ENCODE results near the gene ATP2B3. TPM values are rescaled to one million over a fixed set of nuclear protein-coding genes. Genes with fewer than 3 reads are reported as not detected.

ATP2B3 gene
- total RNA-seq, 4 donors from 2014 or later, result not detected

DNA sequence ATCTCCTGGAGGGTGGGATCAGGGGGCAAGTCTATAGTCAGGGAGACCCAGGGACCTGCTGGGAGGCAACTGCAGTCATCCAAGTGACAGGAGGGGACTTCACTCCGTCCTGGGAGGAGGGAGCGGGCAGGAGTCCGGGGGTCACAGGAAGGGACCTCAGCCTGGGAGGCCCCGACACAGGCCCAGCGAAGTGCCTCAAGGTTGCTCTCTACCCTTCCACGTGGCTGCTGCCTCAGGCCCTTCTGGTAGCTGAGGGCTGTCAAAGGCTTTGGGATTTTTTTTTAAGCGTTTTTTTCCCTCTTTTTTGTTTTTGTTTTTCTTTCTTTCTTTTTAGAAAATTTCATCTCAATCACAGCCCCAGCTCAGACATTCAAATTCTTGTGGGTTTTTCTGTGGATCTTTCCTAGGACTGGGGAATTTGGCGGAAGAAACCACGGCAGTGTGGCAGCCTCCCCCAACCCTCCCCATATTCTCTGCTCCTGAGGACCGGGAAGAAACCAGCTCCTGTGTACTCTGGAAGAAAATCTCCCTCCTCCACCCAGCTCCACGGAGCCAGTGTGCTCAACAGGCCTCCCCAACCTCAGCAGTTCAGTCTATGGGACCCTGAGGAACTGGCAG lies 45.7 kb upstream of the ATP2B3 start:
- Histone ChIP-seq H3K9me3 (no peaks in the 10 kb centered on the region), H3K27me3 (no peaks in the 10 kb centered on the region), H3K36me3 (no peaks in the 10 kb centered on the region), H3K4me1 (peaks cover 0 to 9% of the 10 kb centered on the region in 2 donors), H3K27ac (no peak overlapping the region), H3K4me3 (no peak overlapping the region)
- DNase-seq (no peak), ATAC-seq (no peak)
- TF ChIP-seq, protein P1, sequence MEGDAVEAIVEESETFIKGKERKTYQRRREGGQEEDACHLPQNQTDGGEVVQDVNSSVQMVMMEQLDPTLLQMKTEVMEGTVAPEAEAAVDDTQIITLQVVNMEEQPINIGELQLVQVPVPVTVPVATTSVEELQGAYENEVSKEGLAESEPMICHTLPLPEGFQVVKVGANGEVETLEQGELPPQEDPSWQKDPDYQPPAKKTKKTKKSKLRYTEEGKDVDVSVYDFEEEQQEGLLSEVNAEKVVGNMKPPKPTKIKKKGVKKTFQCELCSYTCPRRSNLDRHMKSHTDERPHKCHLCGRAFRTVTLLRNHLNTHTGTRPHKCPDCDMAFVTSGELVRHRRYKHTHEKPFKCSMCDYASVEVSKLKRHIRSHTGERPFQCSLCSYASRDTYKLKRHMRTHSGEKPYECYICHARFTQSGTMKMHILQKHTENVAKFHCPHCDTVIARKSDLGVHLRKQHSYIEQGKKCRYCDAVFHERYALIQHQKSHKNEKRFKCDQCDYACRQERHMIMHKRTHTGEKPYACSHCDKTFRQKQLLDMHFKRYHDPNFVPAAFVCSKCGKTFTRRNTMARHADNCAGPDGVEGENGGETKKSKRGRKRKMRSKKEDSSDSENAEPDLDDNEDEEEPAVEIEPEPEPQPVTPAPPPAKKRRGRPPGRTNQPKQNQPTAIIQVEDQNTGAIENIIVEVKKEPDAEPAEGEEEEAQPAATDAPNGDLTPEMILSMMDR (IDR thresholded peaks at IDR 0.05 in 4 of 5, conservative IDR thresholded peaks at IDR 0.05 in 1 of 5), result no peak
- TF ChIP-seq POLR2A (IDR thresholded peaks at IDR 0.05), result no peak
- in situ Hi-C loops (cut with MboI; ENCODE audit: low sequenced_read_pairs in 4 of 4) (loop anchor here in 1 of 4 donors (25.0 kb wide), 1 partner anchor 534 kb away; no protein-coding TSS in a partner anchor), intact Hi-C loops (cut with DNase I; ENCODE audit: low total_unique reads) (loop anchor here (2.0 kb wide), 1 partner anchor 35 kb away; no protein-coding TSS in a partner anchor)

DNA sequence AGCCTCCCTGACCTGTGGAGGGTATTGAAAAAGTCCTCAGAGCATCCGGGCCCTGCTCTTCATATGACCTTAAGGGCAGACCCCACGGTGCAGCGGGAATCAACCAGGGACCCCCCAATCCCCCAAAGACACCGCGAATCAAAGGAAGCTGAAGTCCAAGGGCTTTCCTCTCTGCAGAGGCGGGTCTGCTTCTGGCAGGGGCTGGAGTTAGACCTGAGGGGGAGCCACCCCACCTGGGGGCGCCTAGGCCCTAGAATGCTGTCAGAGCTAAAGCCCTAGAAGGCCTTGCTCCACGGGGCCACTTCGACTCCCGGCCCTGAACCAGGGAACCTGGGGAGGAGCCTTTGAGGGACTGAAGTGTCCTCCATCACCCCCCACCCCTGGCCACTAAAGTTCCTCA lies 44.3 kb upstream of the ATP2B3 start:
- no peak overlapping the region for H3K27ac ChIP-seq
- TF ChIP-seq, protein P1 (IDR thresholded peaks at IDR 0.05 in 4 of 5, conservative IDR thresholded peaks at IDR 0.05 in 1 of 5), result no peak
- TF ChIP-seq POLR2A (IDR thresholded peaks at IDR 0.05), result no peak
- no peaks in the 10 kb centered on the region for H3K9me3 ChIP-seq
- in situ Hi-C loops (cut with MboI; ENCODE audit: low sequenced_read_pairs in 4 of 4), result loop anchor here in 1 of 4 donors (25.0 kb wide), 1 partner anchor 536 kb away; no protein-coding TSS in a partner anchor
- ATAC-seq, result no peak
- no peaks in the 10 kb centered on the region for H3K27me3 ChIP-seq
- H3K36me3 ChIP-seq, result no peaks in the 10 kb centered on the region
- H3K4me1 ChIP-seq, result peaks cover 0 to 9% of the 10 kb centered on the region in 2 donors
- DNase-seq, result no peak
- intact Hi-C loops (cut with DNase I; ENCODE audit: low total_unique reads), result no loop called here
- H3K4me3 ChIP-seq, result no peak overlapping the region

DNA sequence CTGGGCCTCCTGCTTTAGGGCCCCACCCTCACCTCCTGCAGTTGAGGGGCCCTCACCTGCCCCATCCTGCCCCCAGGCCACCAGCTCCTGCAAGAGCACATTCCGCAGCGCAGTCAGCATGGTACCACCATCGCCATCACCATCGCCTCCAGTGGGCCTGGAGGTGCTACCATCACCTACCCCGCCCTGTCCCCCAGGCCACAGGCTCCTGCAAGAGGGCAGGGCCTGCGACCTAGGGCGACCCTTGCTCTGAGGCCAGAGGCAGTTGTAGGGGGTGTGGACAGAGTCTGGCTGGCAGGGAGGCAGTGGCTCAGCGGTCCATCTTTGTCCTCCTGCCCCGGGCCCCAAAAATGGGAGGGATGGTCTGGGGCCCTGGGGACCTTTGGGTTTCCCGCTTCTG lies 43.2 kb upstream of the ATP2B3 start:
- in situ Hi-C loops (cut with MboI; ENCODE audit: low sequenced_read_pairs in 4 of 4), result loop anchor here in 1 of 4 donors (25.0 kb wide), 1 partner anchor 537 kb away; no protein-coding TSS in a partner anchor
- no peak for TF ChIP-seq POLR2A (IDR thresholded peaks at IDR 0.05)
- TF ChIP-seq, protein P1 (IDR thresholded peaks at IDR 0.05 in 4 of 5, conservative IDR thresholded peaks at IDR 0.05 in 1 of 5), result no peak
- intact Hi-C loops (cut with DNase I; ENCODE audit: low total_unique reads), result no loop called here
- Histone ChIP-seq H3K9me3 (no peaks in the 10 kb centered on the region), H3K4me1 (peaks cover 0 to 7% of the 10 kb centered on the region in 2 donors), H3K36me3 (no peaks in the 10 kb centered on the region), H3K27me3 (no peaks in the 10 kb centered on the region), H3K27ac (no peak overlapping the region), H3K4me3 (peak overlapping the region in 1 of 4 donors; percentile 41)
- ATAC-seq (no peak), DNase-seq (no peak)

DNA sequence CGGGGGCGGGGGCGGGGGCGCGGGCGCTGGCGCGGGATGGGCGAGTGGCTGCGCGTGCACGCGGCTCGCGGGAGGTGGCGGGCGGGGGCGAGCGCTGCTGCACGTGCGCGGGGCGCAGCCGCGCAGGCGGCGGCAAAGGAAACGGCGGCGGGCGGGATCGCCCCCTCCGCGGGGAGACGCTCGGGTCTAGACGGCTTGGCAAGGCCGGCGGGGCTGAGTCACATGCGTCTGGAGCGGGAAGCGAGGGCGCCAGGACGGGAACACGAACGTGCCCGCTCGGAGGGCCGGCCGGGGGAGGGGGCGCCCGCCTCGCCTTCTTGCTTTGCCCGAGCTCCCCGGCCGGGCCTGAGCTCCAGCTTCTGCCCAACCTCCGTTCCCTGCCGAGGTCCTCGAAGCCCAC lies 42.7 kb upstream of the ATP2B3 start:
- intact Hi-C loops (cut with DNase I; ENCODE audit: low total_unique reads), result no loop called here
- H3K36me3 ChIP-seq, result no peaks in the 10 kb centered on the region
- no peaks in the 10 kb centered on the region for H3K9me3 ChIP-seq
- H3K4me3 ChIP-seq, result peak overlapping the region; percentile 28 to 41 (median 36)
- DNase-seq (no peak), ATAC-seq (no peak)
- peaks cover 0 to 2% of the 10 kb centered on the region in 2 donors for H3K4me1 ChIP-seq
- in situ Hi-C loops (cut with MboI; ENCODE audit: low sequenced_read_pairs in 4 of 4), result loop anchor here in 1 of 4 donors (25.0 kb wide), 1 partner anchor 537 kb away; no protein-coding TSS in a partner anchor
- no peaks in the 10 kb centered on the region for H3K27me3 ChIP-seq
- TF ChIP-seq POLR2A (IDR thresholded peaks at IDR 0.05), result no peak
- TF ChIP-seq, protein P1 (IDR thresholded peaks at IDR 0.05 in 4 of 5, conservative IDR thresholded peaks at IDR 0.05 in 1 of 5), result no peak
- no peak overlapping the region for H3K27ac ChIP-seq
